ENCODE measurements around the gene RXFP4. TPM values are rescaled to one million over a fixed set of nuclear protein-coding genes. Genes with fewer than 3 reads are reported as not detected.

The RXFP4 gene
- total and polyA plus RNA-seq, 9 of the 15 experiments (the other 6 are each of a cell fraction or from before 2014, with no cell fraction given), result 0.64 TPM; not detected in 8

DNA sequence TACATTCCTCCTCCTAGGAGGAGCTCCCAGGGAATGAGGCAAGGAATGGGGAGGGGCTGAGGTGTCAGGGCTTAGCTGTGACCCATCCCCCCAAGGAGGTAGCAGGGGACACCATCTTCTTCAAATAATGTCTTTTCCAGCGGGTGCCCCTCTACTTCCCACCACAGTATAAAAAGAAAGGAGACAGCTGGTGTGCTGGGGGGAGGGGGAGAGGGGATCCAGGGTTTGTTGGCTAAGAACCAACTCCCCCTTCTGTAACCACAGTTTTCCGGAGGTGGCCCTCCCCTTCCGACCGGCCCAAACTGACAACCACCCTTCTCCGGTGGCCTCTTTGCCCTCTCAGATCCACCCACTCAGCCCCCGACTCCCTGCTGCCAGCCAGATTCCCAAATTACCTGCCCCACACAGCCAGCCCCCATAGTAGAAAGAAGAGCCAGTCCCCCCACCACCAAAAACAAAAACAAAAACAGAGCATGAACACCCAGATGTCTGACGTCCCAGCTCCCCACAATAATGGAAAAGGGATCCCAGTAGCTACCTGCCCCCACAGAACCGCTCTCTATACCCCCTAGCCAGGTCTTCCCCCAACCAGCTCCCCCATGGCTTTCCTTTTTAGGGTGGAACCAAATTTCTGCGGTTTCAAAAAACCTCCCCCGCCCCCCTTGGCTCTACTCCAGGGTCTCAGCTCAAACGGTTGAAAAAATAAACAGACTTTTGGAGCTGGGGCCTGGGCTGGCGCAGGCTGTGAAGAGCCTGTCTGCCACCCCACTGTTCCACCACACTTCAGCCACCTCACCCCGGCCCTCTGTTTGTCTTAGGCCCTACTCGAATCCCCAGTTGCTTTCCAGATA lies 34.8 kb downstream of the RXFP4 start (continued):
- TF ChIP-seq, protein P1, sequence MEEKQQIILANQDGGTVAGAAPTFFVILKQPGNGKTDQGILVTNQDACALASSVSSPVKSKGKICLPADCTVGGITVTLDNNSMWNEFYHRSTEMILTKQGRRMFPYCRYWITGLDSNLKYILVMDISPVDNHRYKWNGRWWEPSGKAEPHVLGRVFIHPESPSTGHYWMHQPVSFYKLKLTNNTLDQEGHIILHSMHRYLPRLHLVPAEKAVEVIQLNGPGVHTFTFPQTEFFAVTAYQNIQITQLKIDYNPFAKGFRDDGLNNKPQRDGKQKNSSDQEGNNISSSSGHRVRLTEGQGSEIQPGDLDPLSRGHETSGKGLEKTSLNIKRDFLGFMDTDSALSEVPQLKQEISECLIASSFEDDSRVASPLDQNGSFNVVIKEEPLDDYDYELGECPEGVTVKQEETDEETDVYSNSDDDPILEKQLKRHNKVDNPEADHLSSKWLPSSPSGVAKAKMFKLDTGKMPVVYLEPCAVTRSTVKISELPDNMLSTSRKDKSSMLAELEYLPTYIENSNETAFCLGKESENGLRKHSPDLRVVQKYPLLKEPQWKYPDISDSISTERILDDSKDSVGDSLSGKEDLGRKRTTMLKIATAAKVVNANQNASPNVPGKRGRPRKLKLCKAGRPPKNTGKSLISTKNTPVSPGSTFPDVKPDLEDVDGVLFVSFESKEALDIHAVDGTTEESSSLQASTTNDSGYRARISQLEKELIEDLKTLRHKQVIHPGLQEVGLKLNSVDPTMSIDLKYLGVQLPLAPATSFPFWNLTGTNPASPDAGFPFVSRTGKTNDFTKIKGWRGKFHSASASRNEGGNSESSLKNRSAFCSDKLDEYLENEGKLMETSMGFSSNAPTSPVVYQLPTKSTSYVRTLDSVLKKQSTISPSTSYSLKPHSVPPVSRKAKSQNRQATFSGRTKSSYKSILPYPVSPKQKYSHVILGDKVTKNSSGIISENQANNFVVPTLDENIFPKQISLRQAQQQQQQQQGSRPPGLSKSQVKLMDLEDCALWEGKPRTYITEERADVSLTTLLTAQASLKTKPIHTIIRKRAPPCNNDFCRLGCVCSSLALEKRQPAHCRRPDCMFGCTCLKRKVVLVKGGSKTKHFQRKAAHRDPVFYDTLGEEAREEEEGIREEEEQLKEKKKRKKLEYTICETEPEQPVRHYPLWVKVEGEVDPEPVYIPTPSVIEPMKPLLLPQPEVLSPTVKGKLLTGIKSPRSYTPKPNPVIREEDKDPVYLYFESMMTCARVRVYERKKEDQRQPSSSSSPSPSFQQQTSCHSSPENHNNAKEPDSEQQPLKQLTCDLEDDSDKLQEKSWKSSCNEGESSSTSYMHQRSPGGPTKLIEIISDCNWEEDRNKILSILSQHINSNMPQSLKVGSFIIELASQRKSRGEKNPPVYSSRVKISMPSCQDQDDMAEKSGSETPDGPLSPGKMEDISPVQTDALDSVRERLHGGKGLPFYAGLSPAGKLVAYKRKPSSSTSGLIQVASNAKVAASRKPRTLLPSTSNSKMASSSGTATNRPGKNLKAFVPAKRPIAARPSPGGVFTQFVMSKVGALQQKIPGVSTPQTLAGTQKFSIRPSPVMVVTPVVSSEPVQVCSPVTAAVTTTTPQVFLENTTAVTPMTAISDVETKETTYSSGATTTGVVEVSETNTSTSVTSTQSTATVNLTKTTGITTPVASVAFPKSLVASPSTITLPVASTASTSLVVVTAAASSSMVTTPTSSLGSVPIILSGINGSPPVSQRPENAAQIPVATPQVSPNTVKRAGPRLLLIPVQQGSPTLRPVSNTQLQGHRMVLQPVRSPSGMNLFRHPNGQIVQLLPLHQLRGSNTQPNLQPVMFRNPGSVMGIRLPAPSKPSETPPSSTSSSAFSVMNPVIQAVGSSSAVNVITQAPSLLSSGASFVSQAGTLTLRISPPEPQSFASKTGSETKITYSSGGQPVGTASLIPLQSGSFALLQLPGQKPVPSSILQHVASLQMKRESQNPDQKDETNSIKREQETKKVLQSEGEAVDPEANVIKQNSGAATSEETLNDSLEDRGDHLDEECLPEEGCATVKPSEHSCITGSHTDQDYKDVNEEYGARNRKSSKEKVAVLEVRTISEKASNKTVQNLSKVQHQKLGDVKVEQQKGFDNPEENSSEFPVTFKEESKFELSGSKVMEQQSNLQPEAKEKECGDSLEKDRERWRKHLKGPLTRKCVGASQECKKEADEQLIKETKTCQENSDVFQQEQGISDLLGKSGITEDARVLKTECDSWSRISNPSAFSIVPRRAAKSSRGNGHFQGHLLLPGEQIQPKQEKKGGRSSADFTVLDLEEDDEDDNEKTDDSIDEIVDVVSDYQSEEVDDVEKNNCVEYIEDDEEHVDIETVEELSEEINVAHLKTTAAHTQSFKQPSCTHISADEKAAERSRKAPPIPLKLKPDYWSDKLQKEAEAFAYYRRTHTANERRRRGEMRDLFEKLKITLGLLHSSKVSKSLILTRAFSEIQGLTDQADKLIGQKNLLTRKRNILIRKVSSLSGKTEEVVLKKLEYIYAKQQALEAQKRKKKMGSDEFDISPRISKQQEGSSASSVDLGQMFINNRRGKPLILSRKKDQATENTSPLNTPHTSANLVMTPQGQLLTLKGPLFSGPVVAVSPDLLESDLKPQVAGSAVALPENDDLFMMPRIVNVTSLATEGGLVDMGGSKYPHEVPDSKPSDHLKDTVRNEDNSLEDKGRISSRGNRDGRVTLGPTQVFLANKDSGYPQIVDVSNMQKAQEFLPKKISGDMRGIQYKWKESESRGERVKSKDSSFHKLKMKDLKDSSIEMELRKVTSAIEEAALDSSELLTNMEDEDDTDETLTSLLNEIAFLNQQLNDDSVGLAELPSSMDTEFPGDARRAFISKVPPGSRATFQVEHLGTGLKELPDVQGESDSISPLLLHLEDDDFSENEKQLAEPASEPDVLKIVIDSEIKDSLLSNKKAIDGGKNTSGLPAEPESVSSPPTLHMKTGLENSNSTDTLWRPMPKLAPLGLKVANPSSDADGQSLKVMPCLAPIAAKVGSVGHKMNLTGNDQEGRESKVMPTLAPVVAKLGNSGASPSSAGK (IDR thresholded peaks at IDR 0.05), result no peak
- no peak for TF ChIP-seq MEIS2 (IDR thresholded peaks at IDR 0.05; ENCODE audit: partially characterized antibody)
- TF ChIP-seq, protein P2, sequence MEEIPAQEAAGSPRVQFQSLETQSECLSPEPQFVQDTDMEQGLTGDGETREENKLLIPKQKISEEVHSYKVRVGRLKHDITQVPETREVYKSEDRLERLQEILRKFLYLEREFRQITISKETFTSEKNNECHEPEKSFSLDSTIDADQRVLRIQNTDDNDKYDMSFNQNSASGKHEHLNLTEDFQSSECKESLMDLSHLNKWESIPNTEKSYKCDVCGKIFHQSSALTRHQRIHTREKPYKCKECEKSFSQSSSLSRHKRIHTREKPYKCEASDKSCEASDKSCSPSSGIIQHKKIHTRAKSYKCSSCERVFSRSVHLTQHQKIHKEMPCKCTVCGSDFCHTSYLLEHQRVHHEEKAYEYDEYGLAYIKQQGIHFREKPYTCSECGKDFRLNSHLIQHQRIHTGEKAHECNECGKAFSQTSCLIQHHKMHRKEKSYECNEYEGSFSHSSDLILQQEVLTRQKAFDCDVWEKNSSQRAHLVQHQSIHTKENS (CRISPR knock-in tag; IDR thresholded peaks at IDR 0.05), result no peak
- TF ChIP-seq ZNF561 (CRISPR knock-in tag; conservative IDR thresholded peaks at IDR 0.05), result no peak
- TF ChIP-seq PURB (CRISPR knock-in tag; IDR thresholded peaks at IDR 0.05; ENCODE audit: low read depth), result no peak
- TF ChIP-seq, protein P3, sequence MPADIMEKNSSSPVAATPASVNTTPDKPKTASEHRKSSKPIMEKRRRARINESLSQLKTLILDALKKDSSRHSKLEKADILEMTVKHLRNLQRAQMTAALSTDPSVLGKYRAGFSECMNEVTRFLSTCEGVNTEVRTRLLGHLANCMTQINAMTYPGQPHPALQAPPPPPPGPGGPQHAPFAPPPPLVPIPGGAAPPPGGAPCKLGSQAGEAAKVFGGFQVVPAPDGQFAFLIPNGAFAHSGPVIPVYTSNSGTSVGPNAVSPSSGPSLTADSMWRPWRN (IDR thresholded peaks at IDR 0.05; ENCODE audit: low read depth), result no peak
- no peak for TF ChIP-seq NUFIP1 (IDR thresholded peaks at IDR 0.05; ENCODE audit: partially characterized antibody)
- no peak for TF ChIP-seq BCL6 (CRISPR knock-in tag; IDR thresholded peaks at IDR 0.05)
- TF ChIP-seq, protein P4, sequence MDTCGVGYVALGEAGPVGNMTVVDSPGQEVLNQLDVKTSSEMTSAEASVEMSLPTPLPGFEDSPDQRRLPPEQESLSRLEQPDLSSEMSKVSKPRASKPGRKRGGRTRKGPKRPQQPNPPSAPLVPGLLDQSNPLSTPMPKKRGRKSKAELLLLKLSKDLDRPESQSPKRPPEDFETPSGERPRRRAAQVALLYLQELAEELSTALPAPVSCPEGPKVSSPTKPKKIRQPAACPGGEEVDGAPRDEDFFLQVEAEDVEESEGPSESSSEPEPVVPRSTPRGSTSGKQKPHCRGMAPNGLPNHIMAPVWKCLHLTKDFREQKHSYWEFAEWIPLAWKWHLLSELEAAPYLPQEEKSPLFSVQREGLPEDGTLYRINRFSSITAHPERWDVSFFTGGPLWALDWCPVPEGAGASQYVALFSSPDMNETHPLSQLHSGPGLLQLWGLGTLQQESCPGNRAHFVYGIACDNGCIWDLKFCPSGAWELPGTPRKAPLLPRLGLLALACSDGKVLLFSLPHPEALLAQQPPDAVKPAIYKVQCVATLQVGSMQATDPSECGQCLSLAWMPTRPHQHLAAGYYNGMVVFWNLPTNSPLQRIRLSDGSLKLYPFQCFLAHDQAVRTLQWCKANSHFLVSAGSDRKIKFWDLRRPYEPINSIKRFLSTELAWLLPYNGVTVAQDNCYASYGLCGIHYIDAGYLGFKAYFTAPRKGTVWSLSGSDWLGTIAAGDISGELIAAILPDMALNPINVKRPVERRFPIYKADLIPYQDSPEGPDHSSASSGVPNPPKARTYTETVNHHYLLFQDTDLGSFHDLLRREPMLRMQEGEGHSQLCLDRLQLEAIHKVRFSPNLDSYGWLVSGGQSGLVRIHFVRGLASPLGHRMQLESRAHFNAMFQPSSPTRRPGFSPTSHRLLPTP (IDR thresholded peaks at IDR 0.05; ENCODE audit: borderline replicate concordance, extremely low read depth, insufficient read length), result no peak
- no peak for TF ChIP-seq TCF3 (CRISPR knock-in tag; IDR thresholded peaks at IDR 0.05)
